Measurements from ENCODE around the gene ADD3.

DNA sequence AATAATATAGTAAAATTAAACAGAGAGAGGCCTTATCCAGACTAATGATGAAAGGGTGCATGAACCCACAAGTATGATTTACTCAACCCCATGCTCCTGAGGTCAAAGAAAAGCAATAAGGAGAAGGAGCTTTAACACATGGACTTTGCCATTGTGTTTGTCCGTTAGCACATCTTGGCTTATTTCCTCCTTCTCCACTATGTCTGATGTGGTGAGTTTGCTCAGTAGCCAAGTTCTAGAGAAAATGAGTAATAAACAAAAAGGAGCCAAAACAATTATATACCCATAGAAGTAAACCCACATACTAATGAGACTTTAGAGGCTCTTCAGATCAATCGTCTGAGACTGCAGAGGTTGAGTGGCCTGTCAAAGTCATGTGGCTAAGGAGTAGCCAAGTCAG is 26.1 kb upstream of the ADD3 start:
- no peak for TF ChIP-seq POLR2AphosphoS5 (IDR thresholded peaks at IDR 0.05; ENCODE audit: low read depth, low read length)
- TF ChIP-seq CTCF (IDR thresholded peaks at IDR 0.05), result no peak

Measured in Panc1 (cell line).